ENCODE results near the gene TFRC.

DNA sequence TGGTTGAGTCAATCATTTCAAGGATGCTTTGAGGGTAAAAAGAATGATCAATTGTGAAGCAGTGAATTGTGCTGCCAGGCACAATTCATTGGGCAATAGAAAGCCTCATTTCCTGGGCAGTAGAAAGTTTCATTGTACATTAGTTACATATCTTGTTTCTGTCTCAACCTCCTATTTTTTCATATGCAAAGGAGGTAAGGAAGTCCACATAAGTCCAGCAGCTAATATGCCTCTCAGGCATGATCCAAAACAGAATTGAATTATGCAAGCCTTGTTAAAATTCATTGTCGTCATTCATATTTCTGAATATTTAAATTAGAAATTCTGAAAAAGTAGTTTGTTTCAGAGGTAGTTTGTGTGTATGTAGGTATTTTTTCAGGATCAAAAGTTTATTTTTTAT, 65.8 kb downstream of the TFRC start:
- TF ChIP-seq, protein P1, sequence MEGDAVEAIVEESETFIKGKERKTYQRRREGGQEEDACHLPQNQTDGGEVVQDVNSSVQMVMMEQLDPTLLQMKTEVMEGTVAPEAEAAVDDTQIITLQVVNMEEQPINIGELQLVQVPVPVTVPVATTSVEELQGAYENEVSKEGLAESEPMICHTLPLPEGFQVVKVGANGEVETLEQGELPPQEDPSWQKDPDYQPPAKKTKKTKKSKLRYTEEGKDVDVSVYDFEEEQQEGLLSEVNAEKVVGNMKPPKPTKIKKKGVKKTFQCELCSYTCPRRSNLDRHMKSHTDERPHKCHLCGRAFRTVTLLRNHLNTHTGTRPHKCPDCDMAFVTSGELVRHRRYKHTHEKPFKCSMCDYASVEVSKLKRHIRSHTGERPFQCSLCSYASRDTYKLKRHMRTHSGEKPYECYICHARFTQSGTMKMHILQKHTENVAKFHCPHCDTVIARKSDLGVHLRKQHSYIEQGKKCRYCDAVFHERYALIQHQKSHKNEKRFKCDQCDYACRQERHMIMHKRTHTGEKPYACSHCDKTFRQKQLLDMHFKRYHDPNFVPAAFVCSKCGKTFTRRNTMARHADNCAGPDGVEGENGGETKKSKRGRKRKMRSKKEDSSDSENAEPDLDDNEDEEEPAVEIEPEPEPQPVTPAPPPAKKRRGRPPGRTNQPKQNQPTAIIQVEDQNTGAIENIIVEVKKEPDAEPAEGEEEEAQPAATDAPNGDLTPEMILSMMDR (IDR thresholded peaks at IDR 0.05) = no peak
- no peak for TF ChIP-seq POLR2A (IDR thresholded peaks at IDR 0.05)
